SK-N-MC (cell line): ENCODE measurements around the gene PIH1D1.

Experiments
- EZH2 ChIP-seq: fragments of 200-600 bp; sonication (generic); IDR thresholded peaks from one replicate; pipeline ENCODE4 v1.6.1; 2017; ENCODE audit warnings: antibody characterized with exemption
- FOXP2 ChIP-seq: optimal IDR thresholded peaks from 2 replicates; pipeline ENCODE3; 2011; ENCODE audit warnings: mild to moderate bottlenecking, moderate library complexity; ENCODE audit not compliant: insufficient read depth; ENCODE audit errors: extremely low read length, control extremely low read depth

DNA sequence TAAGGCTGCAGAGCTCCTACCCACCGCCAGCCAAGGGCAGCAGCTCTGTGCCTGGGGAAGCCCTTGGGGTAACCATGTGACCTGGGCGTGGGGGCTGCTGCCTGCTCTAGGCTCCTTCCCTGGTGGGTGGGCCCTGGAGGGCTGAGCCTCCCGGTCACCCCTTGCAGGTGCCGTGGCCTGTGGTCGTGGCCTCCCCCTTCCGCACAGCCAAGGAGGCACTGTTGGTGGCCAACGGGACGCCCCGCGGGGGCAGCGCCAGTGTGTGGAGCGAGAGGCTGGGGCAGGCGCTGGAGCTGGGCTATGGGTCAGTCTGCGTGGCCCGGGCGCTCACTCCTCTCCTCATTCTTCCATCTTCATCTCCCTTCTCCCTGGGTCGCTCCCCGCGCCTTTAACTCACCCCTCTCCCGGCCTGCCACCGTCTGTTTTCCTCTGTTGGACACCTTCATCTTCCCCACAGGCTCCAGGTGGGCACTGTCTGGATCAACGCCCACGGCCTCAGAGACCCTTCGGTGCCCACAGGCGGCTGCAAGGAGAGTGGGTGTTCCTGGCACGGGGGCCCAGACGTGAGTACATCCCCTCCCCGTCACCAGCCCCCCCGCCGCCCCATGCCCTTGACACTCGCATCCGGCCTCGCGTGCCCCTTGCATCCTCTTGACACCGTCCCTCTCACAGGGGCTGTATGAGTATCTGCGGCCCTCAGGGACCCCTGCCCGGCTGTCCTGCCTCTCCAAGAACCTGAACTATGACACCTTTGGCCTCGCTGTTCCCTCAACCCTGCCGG, 12.5 kb upstream of the PIH1D1 start:
- TF ChIP-seq FOXP2 (no peak), EZH2 (no peak)
